Putamen (tissue), 1 donor: ENCODE data around the gene CDK3.
A peak's percentile ranks its signal among the peaks of the same experiment; 100 is the strongest.

Experiments used
- DNase-seq: peaks from one replicate; pipeline ENCODE4 v3.0.0-alpha.2; 2016; ENCODE audit warnings: low spot score

CDK3 gene

GRCh38 chr17:76014100-76014924, 13.7 kb downstream of the CDK3 start:
- DNase-seq: peak; percentile 21

DNA sequence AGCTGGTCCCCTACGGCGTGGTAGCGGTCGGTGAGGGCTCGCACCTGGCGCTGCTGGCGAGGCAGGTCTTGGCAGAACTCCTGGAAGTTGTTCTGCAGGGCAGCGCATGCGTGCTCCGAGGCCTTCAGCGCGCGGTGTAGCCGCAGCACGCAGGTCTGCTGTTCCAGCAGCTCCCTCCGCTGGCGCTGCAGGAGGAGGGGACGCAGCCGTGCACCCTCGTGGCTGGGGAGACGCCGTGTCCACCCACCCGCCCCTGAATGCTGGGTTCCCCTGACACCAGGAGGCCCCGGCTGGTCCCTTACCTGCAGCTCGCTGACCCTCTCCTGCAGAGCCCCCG, 14.2 kb downstream of the CDK3 start:
- DNase-seq: no peak

DNA sequence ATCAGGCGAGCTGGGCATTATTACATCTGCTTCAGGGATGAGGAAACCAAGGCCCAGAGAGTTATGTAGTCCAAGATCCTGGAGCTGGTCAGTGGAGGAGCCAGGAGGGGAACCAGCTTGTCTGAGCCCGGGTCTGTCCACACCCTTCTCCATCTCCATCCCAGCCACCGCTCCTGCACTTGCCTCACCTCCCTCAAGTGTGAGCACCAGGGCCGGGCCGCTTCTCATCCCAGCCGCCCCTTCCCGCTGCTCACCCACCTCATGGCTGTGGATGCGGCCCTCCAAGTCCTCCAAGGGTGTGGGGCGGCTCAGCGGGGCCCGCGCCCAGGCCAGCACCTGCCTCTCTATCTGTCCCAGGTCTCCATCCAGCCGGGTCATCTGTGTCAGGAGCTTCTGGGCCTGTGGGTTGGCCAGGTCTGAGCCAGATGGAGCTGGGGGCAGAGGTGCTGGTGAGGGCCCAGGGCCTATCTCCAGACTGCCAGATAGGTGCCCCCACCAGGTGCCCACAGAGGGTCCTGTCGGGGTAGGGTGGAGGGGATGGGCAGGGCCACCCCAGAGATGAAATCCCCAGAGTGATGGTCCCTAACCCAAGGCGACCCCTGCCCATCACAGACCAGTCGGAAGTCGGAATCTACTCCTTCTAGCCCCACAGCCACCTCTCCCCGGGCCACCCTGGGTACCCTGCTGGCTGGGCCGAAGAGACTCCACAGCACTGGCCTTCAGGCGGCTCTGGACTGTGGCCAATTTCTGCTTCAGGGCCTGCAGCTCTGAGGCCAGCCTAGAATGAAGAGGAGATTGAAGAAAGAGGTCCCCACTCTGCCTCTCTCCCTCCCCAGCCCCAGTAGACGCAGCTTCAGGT, 17.1 kb downstream of the CDK3 start:
- DNase-seq: no peak

DNA sequence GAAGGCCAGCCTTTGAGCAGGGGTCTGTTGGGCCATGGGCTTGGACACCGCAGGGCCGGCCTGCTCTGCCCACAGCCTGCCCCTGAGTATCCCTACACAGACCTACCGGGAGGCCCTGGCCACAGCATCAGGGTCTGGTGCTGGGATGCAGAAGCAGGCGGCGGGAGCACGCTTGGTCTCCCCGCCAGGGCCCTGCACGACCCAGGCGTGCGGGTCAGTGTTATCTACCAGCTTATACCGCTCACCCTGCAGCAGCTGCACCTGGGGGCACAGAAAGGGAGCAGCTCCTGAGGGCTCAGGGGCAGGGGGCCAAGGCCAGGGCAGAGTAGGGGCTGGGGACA, 17.7 kb downstream of the CDK3 start:
- no peak for DNase-seq

- no peak for DNase-seq
Measured at GRCh38 chr17:76018801-76019200, 18.1 kb downstream of the CDK3 start.

DNA sequence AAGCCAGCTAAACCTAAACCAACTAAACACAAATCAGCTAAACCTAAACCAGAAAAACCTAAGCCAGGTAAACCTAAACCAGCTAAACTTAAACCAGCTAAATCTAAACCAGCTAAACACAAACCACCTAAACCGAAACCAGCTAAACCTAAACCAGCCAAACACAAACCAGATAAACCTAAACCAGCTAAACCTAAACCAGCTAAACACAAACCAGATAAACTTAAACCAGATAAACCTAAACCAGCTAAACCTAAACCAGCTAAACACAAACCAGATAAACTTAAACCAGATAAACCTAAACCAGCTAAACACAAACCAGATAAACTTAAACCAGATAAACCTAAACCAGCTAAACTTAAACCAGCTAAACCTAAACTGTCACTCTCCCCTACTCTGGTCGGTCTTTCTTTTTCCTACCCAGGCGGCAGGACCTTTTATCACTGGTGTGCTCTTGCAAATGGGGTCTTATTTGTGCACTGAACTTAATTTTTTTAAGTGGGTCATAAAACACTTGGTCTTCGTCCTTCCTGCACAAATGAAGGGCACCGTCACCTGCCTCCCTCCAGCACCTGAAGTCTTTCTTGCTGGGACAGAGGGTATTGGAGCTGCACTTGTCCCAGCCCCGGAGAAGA, 19.3 kb downstream of the CDK3 start:
- no peak for DNase-seq

GRCh38 chr17:76022285-76022684, 21.6 kb downstream of the CDK3 start:
- DNase-seq: no peak

- no peak for DNase-seq
Measured at GRCh38 chr17:76022973-76023899, 22.6 kb downstream of the CDK3 start.

DNA sequence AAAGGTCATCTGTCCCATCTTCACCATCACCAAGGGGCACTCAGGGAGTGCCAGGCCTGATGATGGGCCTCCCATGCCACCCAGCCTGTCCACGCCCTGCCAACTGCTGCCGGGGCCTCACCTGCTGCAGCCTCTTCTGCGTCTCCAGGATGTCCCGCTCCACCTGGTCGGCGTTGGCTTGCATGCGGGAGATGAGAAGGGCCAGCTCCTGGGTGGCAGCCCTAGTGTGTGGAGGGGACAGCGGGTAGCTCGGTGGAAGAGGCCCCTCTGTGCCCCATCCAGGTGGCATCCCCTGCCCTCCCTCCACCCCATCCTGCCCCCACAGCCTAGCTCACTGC, 23.2 kb downstream of the CDK3 start:
- no peak for DNase-seq

- no peak for DNase-seq
Measured at GRCh38 chr17:76024353-76024752, 23.7 kb downstream of the CDK3 start.

DNA sequence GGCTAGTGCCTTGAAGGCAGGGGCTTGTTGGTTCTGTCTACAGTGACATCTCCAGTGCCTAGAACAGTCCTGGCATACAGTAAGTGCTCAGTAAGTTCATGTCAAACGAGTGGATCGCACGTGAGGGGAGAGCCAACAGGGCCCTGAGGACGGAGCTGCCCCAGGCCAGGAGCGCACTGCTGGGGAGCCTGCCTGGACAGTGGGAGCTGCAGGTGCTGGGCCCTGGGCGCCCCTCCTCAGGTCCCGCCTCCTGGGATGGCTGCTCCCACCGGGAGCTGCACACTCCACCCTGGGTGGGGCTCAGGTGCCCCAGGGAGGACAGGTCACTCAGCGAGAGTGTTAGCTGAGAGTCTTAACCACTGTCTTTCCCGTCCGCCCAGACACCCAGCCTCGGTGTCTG, 24.6 kb downstream of the CDK3 start:
- no peak for DNase-seq

DNA sequence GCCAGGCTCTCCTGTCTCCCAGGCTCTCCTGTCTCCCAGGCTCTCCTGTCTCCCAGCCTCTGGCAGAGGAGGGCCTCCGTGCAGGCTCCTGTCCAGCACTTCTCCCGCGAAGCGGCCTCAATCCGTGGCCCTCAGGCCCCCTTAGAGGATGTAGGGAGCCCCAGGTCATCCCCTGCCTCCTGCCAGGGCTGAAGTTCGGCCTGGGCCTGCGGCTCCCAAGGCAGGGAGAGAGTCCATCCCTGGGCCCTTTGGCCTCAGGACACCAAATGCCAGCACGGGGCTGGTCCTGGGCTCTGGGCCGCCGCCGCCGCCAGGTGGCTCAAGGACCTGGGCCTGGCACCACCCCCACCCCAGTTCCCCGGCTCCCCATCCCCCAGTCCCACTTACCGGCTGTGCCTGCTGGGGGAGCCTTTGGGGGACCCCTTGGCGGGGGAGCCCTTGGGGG, 26.1 kb downstream of the CDK3 start:
- DNase-seq: no peak

DNA sequence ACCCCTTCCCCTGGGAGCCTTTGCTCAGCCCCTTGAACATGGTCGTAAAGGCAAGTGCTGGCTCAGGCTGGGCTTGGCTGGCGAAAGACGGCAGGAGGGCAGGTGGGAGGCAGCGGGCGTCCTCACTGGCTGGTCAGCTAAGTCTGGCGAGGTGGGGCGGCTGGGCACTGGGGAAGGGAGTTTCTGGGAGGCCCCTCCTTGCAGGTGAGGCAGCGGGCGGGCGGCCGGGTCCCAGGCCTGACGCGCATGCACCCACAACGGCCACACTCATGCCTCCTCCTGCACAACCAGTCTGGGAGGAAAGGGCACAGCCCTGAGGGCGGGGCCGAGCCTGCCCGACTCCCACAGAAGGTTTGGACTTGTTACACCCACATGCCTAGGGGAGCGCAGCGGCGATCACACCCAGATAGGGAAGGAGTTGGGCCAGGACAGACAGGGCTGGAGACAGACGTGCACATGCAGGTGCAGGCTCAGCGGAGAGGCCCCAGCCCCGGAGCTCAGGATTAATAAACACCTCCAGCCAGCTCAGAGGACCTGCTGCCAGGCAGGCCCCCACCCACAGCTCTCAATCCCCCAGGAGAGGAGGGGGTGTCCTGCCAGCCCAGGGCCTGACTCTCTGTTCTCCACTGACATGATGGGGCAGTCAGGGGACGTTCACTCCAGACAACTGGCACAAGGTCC, 26.6 kb downstream of the CDK3 start, which contains the start of gene EVPL:
Gene EVPL, minus strand, starts transcription at position 148 of the 681 bp plus-strand sequence. Its CDS starts 108 bp downstream, at position 40.
- no peak for DNase-seq

GRCh38 chr17:76032073-76032779, 31.6 kb downstream of the CDK3 start:
- no peak for DNase-seq

DNA sequence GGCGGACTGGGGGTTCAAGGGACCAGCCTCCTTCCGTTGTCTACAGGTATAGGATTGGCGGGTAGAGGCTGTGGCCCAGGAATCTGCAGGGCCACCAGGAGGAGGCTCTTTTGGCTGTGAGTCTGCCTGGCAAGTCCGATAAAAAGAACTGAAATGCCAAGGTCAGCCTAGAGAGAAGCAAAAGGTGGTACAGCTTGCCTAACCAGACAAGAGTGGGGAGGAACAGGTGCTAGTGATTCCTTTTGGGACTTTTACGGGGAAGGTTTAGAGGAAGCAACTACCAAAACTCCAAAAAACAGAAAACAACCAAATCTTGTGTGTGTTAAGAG, 32.1 kb downstream of the CDK3 start:
- no peak for DNase-seq

- no peak for DNase-seq
Measured at GRCh38 chr17:76033139-76033538, 32.5 kb downstream of the CDK3 start.

- no peak for DNase-seq
Measured at GRCh38 chr17:76034428-76035350, 34.0 kb downstream of the CDK3 start.

DNA sequence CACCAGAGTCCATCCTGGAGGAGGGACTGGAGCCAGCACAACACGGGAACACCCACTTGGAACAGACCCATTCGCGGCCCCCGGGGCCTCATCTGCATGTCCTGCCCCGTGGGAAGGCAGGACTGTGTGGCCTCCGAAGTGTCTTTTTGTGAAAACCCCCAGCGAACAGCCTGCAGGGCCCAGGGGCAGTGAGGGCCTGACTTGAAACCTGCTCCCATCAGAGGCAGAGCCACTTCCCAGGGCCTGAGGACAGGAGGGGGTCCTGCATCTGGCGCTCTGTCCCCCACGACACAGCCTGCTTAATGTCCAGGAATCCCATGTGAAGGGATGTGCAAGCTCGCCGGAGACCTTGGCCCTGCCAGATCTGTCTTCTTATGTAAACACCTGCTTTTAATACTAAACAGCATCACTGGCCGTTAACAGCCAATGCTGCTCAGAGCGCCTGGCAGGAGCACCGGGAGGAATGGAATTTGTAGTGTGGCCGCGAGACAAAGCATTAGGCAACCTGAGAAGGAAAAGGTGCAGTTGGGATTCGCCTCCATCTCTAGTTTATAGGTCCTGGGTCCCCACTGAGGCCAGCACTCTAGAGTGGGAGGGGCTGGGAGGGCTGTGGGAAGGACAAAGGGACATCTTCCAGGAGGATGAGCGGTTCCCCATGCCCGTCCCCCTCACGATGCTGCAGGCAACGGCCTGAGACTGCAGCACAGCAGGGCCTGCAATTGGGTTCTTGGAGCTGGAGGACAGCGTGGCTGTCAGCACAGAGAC, 36.0 kb downstream of the CDK3 start:
- DNase-seq: no peak

DNA sequence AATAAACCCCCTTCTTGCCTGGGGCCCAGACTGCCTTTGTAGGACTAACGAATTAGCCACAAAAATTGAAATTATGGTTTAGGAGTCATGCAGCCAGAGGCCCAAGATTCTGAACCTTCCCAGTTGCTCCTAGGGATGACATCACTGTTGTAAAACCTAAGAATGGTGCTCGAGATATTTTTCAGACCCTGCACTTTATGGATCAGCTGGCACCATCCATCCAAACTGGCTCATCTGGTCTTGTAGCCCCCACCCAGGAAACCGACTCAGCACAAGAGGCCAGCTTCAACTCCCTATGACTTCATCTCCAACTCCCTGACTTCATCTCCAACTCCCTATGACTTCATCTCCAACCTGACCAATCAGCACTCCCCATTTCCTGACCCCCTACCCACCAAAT, 37.4 kb downstream of the CDK3 start:
- DNase-seq: no peak
